H1 (cell line): ENCODE results near the gene TMEM165.

Source experiments
- CTCF ChIP-seq, 3 experiments: IDR thresholded peaks; 1 replicate in 2 of 3; 2 replicates in 1 of 3; pipeline versions ENCODE4 v1.5.1 to v1.6.1; 2011; ENCODE audit warnings: low read length in 3 of 3, mild to moderate bottlenecking in 3 of 3, inconsistent platforms in 2 of 3, low read depth in 1 of 3, moderate library complexity in 1 of 3; ENCODE audit not compliant: insufficient read depth in 1 of 3; ENCODE audit errors: control extremely low read depth in 1 of 3
- EGR1 ChIP-seq: IDR thresholded peaks from 2 replicates; pipeline ENCODE4 v1.6.1; 2011; ENCODE audit warnings: low read depth, low read length, borderline replicate concordance
- HDAC6 ChIP-seq: IDR thresholded peaks from one replicate; pipeline ENCODE4 v1.7.1; 2012; ENCODE audit warnings: low read depth, mild to moderate bottlenecking, inconsistent platforms, low read length, moderate library complexity
- MAFK ChIP-seq: IDR thresholded peaks from 2 replicates; pipeline ENCODE4 v1.6.1; 2012; ENCODE audit warnings: low read depth, mild to moderate bottlenecking, improper control_type of control experiment, low read length
- POLR2A ChIP-seq, 2 experiments: IDR thresholded peaks; 1 replicate in 1 of 2; 2 replicates in 1 of 2; pipeline ENCODE4 v1.6.1; 2011; ENCODE audit warnings: low read depth in 2 of 2, low read length in 2 of 2, mild to moderate bottlenecking in 2 of 2; ENCODE audit errors: control extremely low read depth in 1 of 2
- TEAD4 ChIP-seq: IDR thresholded peaks from 2 replicates; pipeline ENCODE4 v1.6.1; 2012; ENCODE audit warnings: low read depth, low read length, inconsistent platforms, mixed read lengths

- no peak for TF ChIP-seq CTCF (IDR thresholded peaks at IDR 0.05; ENCODE audit: control extremely low read depth in 1 of 3, insufficient read depth in 1 of 3, low read depth in 1 of 3, low read length in 3 of 3)
- TF ChIP-seq EGR1: no peak
- TF ChIP-seq HDAC6: no peak
- no peak for TF ChIP-seq POLR2A (IDR thresholded peaks at IDR 0.05; ENCODE audit: control extremely low read depth in 1 of 2, low read depth in 2 of 2, low read length in 2 of 2)
- no peak for TF ChIP-seq MAFK
- TF ChIP-seq TEAD4: no peak
These were observed 47.3 kb upstream of the TMEM165 start for GRCh38 chr4:55348466-55348865.
